Activated gamma-delta T cell treated with anti-CD3 and anti-CD28 coated beads, Interleukin-2, amount 50 U/mL, for 16 hours (primary cell): Measurements from ENCODE around the gene GALR3.
"Not testable (repeated sequence)": the region's sequence is repeated elsewhere in the genome, so short reads cannot be mapped to it uniquely, and the experiment has no call there.

Experiments
- DNase-seq: peaks from one replicate; pipeline ENCODE4 v3.0.0-alpha.2; 2020; ENCODE audit warnings: low read depth

Gene GALR3

GRCh38 chr22:37823134-37823985, at the start of gene GALR3:
Gene GALR3 (plus strand): TSS chr22:37823382. CDS start chr22:37823407, 25 bp downstream.
- DNase-seq = no peak

GRCh38 chr22:37774728-37775127, 48.5 kb upstream of the GALR3 start:
- DNase-seq = no peak

- DNase-seq = no peak
These were observed 47.2 kb upstream of the GALR3 start for GRCh38 chr22:37775785-37776638.

- no peak for DNase-seq
These were observed 46.6 kb upstream of the GALR3 start for GRCh38 chr22:37776639-37777005.

- DNase-seq = no peak
These were observed 46.0 kb upstream of the GALR3 start for GRCh38 chr22:37777122-37777687.

GRCh38 chr22:37778370-37779009, 44.7 kb upstream of the GALR3 start:
- DNase-seq = no peak

- no peak for DNase-seq
These were observed 41.6 kb upstream of the GALR3 start for GRCh38 chr22:37781434-37782059.

- no peak for DNase-seq
These were observed 40.6 kb upstream of the GALR3 start for GRCh38 chr22:37782340-37783168.

- DNase-seq = no peak
These were observed 38.2 kb upstream of the GALR3 start for GRCh38 chr22:37784829-37785495.

GRCh38 chr22:37790234-37790633, 32.9 kb upstream of the GALR3 start:
- no peak for DNase-seq

GRCh38 chr22:37792494-37792893, 30.7 kb upstream of the GALR3 start:
- no peak for DNase-seq

- DNase-seq = no peak
These were observed 28.8 kb upstream of the GALR3 start for GRCh38 chr22:37794376-37794775.

GRCh38 chr22:37796079-37796478, 27.1 kb upstream of the GALR3 start:
- no peak for DNase-seq

GRCh38 chr22:37797259-37797658, 25.9 kb upstream of the GALR3 start:
- DNase-seq = not testable (repeated sequence)

GRCh38 chr22:37797874-37798500, 25.2 kb upstream of the GALR3 start:
- DNase-seq = no peak

- DNase-seq = not testable (repeated sequence)
These were observed 23.2 kb upstream of the GALR3 start for GRCh38 chr22:37799979-37800378.

GRCh38 chr22:37801946-37802309, 21.3 kb upstream of the GALR3 start:
- DNase-seq = no peak

- DNase-seq = no peak
These were observed 20.6 kb upstream of the GALR3 start for GRCh38 chr22:37802310-37803194.

GRCh38 chr22:37803195-37803638, 20.0 kb upstream of the GALR3 start:
- no peak for DNase-seq
